D721Med (cell line): ENCODE data around the gene CACNA1G.

Experiments
- DNase-seq: peaks from one replicate; pipeline ENCODE4 v3.0.0; 2011; ENCODE audit warnings: low spot score; ENCODE audit not compliant: insufficient read length
- FAIRE-seq: peaks from 2 replicates; lab custom pipeline; 2011; peaks lifted over from hg19 to GRCh38; lab: Jason Lieb, UNC
- CTCF ChIP-seq: IDR thresholded peaks from 2 replicates; pipeline ENCODE4 v1.5.1; 2012; ENCODE audit warnings: mild to moderate bottlenecking, control low read depth; ENCODE audit not compliant: insufficient read depth; ENCODE audit errors: missing control alignments

CACNA1G gene

DNA sequence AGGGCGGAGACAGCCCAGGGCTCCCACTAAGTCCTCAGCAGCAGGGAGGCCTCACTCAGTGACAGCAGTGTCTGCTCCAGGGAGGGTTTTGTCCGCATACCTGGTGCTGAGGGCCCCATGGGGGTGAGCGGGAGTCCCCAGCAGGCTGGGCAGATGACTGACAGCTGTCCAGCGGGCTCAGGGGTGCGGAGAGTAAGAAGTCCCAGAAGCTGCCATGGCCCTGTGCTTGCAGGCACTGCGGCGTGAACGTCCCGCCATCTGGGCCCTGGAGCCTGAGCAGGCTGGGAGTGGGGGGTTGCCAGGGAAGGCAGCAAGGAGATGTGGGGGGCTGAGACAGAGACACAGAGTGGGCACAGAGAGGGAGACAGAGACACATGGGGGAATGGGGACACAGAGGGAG is 20.1 kb downstream of the CACNA1G start:
- DNase-seq (no peak), FAIRE-seq (no peak)
- TF ChIP-seq CTCF, result no peak

- DNase-seq (no peak), FAIRE-seq (no peak)
- TF ChIP-seq CTCF, result no peak
Observed at GRCh38 chr17:50581316-50581715, 20.8 kb downstream of the CACNA1G start.

DNA sequence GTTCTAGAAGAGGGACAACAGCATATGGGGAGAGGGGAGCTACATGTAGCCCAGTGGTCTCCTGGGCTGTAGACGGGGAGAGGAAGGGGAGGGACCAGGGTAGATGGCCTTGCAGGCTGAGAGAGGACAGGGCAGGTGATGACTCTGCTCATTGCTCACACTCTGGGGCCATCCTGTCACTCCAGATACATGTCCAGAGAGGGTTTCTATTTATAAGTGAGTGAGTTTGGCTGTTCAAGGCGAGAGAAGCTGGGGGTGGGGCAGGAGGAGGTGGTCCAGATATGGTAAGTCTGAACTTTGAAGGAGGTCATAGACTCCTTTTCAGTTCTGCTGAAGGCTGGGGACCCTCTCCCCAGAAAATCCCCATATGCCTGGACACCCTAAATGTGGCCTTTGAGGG is 22.2 kb downstream of the CACNA1G start:
- DNase-seq, result no peak
- no peak for FAIRE-seq

GRCh38 chr17:50583641-50584040 is 23.1 kb downstream of the CACNA1G start:
- DNase-seq, result no peak
- no peak for TF ChIP-seq CTCF
- no peak for FAIRE-seq

More for the DNA sequence above, 22.2 kb downstream of the CACNA1G start:
- no peak for TF ChIP-seq CTCF

GRCh38 chr17:50584116-50584515 is 23.6 kb downstream of the CACNA1G start:
- TF ChIP-seq CTCF, result no peak
- FAIRE-seq, result no peak
- DNase-seq, result no peak

- FAIRE-seq (no peak), DNase-seq (no peak)
- no peak for TF ChIP-seq CTCF
Observed at GRCh38 chr17:50584749-50585148, 24.2 kb downstream of the CACNA1G start.

DNA sequence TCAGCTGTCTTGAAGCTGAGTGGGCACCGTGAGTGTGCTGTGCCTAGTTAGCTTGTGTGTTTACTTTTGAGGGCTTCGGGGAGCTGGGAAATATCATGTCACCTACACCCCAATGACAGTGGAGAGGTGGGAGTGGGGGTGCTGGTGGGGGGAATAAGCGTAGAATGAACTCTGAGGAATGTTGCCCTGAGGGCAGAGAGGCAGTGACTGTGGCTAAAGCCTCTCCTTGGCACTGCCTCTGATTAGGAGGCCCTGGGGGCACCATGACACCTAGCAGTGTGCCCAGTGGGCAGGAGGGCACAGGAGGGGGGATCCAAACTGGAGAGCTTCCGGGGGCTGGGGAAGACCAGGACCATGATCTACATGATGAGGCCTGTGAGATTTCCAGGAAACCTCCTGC is 24.8 kb downstream of the CACNA1G start:
- no peak for FAIRE-seq
- DNase-seq, result no peak
- TF ChIP-seq CTCF, result no peak
